K562 (cell line): ENCODE results near the gene ADGRD1. TPM values are rescaled to one million over a fixed set of nuclear protein-coding genes. Genes with fewer than 3 reads are reported as not detected.
A peak's percentile ranks its signal among the peaks of the same experiment; 100 is the strongest.

Experiments used
- ATAC-seq: fragments of 200-7000 bp; cut with Tn5 transposase; 3 replicates; pipeline ENCODE4 v1.9.1; 2020; ENCODE audit warnings: moderate library complexity
- BruUV-seq: library from RNA; stranded (reverse); fragments of 400-500 nt; replicated peaks from 2 replicates; lab custom pipeline; 2021; lab: Mats Ljungman, UMichigan
- CTCF ChIA-PET: fragments of 300-600 bp; formaldehyde crosslinking; extraction: SDS; loops from one replicate; lab custom pipeline; 2021; ENCODE audit warnings: low intra/inter-chr PET ratio; lab: Yijun Ruan, JAX
- POLR2A ChIA-PET: fragments of 300-600, 350-650 bp; sonication (Branson Sonifier 250); formaldehyde crosslinking; extraction: SDS; loops from one replicate; lab custom pipeline; 2021; ENCODE audit warnings: antibody characterized with exemption, inconsistent platforms; lab: Yijun Ruan, JAX
- DNase-seq, 4 experiments: peaks; one replicate each; pipeline versions ENCODE4 v3.0.0 to v3.0.0-alpha.2; 2011 to 2018; ENCODE audit warnings: low spot score in 3 of 4, mixed read lengths in 3 of 4; ENCODE audit errors: extremely low read depth in 1 of 4
- FAIRE-seq: peaks from 2 replicates; lab custom pipeline; 2011; peaks lifted over from hg19 to GRCh38; lab: Jason Lieb, UNC
- H2AFZ ChIP-seq: 2 replicates; pipeline ENCODE4 v1.6.0; 2011; ENCODE audit warnings: low read depth, low read length, control low read depth, inconsistent platforms
- H3K27ac ChIP-seq: fragments of 200-600 bp; 3 replicates; pipeline ENCODE4 v1.8.0; 2011; ENCODE audit warnings: low read depth, mild to moderate bottlenecking, control low read depth, inconsistent platforms, low read length, moderate library complexity, mixed read lengths; ENCODE audit errors: extremely low read depth
- H3K27me3 ChIP-seq, 2 experiments: fragments of 300-600 bp in 1 of 2; 2 replicates in 1 of 2; 3 replicates in 1 of 2; pipeline versions ENCODE4 v1.6.0 to v1.8.0; 2011; ENCODE audit warnings: inconsistent platforms in 2 of 2, low read length in 2 of 2, mild to moderate bottlenecking in 1 of 2, mixed read lengths in 1 of 2, moderate library complexity in 1 of 2; ENCODE audit not compliant: control insufficient read depth in 2 of 2, insufficient read depth in 2 of 2
- H3K36me3 ChIP-seq: fragments of 300-600 bp; 3 replicates; pipeline ENCODE4 v1.8.0; 2011; ENCODE audit warnings: mild to moderate bottlenecking, low read length, inconsistent platforms; ENCODE audit not compliant: control insufficient read depth, insufficient read depth
- H3K4me1 ChIP-seq, 2 experiments: fragments of 200-600 bp in 1 of 2; replicated peaks in 1 of 2; 2 replicates in 1 of 2; 3 replicates in 1 of 2; pipeline versions ENCODE4 v1.5.1 to v1.8.0; 2011; ENCODE audit warnings: inconsistent platforms in 2 of 2, low read length in 2 of 2, mild to moderate bottlenecking in 1 of 2, mixed read lengths in 1 of 2, moderate library complexity in 1 of 2; ENCODE audit not compliant: control insufficient read depth in 2 of 2, insufficient read depth in 2 of 2
- H3K4me2 ChIP-seq: 2 replicates; pipeline ENCODE4 v1.6.1; 2011; ENCODE audit warnings: low read length, control low read depth, inconsistent platforms, mixed read lengths; ENCODE audit not compliant: insufficient read depth
- H3K4me3 ChIP-seq: fragments of 200-600 bp; sonication (generic), shearing (Covaris generic); 2 replicates; pipeline ENCODE4 v1.5.1; 2016; ENCODE audit warnings: control low read depth, inconsistent platforms
- H3K79me2 ChIP-seq: fragments of 200-600 bp; 3 replicates; pipeline ENCODE4 v1.8.0; 2011; ENCODE audit warnings: low read length, inconsistent platforms; ENCODE audit not compliant: control insufficient read depth, insufficient read depth
- H3K9ac ChIP-seq, 2 experiments: 2 replicates each; pipeline versions ENCODE4 v1.6.0 to v1.6.1; 2011; ENCODE audit warnings: low read depth in 2 of 2, low read length in 2 of 2, control low read depth in 1 of 2, inconsistent platforms in 1 of 2, mild to moderate bottlenecking in 1 of 2, mixed read lengths in 1 of 2; ENCODE audit not compliant: insufficient read depth in 1 of 2
- H3K9me1 ChIP-seq: one replicate; pipeline ENCODE4 v1.6.0; 2011; ENCODE audit warnings: inconsistent platforms, mild to moderate bottlenecking, low read length, moderate library complexity; ENCODE audit not compliant: control insufficient read depth, insufficient read depth
- H3K9me3 ChIP-seq: replicated peaks from 2 replicates; pipeline ENCODE4 v1.5.1; 2011; ENCODE audit warnings: low read depth, low read length, inconsistent platforms; ENCODE audit not compliant: control insufficient read depth, insufficient read depth
- H4K20me1 ChIP-seq: replicated peaks from 2 replicates; pipeline ENCODE4 v1.6.1; 2011; ENCODE audit warnings: low read length, inconsistent platforms, mixed read lengths; ENCODE audit not compliant: control insufficient read depth, insufficient read depth
- BCL6 ChIP-seq: fragments of 250-450 bp; sonication (Bioruptor Pico); IDR thresholded peaks from 2 replicates; pipeline ENCODE4 v1.4.0; 2020
- HLTF ChIP-seq: fragments of 450-650 bp; IDR thresholded peaks from 2 replicates; pipeline ENCODE4 v1.6.1; 2016
- KDM5B ChIP-seq: fragments of 200-600 bp; sonication (generic); IDR thresholded peaks from 2 replicates; pipeline ENCODE4 v1.6.1; 2012; ENCODE audit warnings: low read depth, mild to moderate bottlenecking, moderate library complexity, low read length, control low read depth, inconsistent platforms; ENCODE audit not compliant: insufficient replicate concordance
- NCOA4 ChIP-seq: fragments of 450-650 bp; IDR thresholded peaks from 2 replicates; pipeline ENCODE4 v1.6.1; 2018; ENCODE audit warnings: mild to moderate bottlenecking; ENCODE audit not compliant: partially characterized antibody
- NFE2 ChIP-seq: IDR thresholded peaks from 2 replicates; pipeline ENCODE4 v1.6.1; 2014; ENCODE audit warnings: antibody characterized with exemption, low read depth
- POU5F1 ChIP-seq: fragments of 150-350 bp; IDR thresholded peaks from 2 replicates; pipeline ENCODE4 v1.6.1; 2014; ENCODE audit warnings: borderline replicate concordance, low read length, low read depth, mild to moderate bottlenecking; ENCODE audit not compliant: partially characterized antibody
- TAF9B ChIP-seq: fragments of 450-650 bp; IDR thresholded peaks from 2 replicates; pipeline ENCODE4 v1.6.1; 2018; ENCODE audit warnings: mild to moderate bottlenecking; ENCODE audit not compliant: partially characterized antibody
- ZBTB12 ChIP-seq: fragments of 250-450 bp; sonication (Bioruptor Pico); IDR thresholded peaks from 2 replicates; pipeline ENCODE4 v1.4.0; 2020
- ZNF311 ChIP-seq: fragments of 250-450 bp; sonication (Bioruptor Pico); IDR thresholded peaks from 2 replicates; pipeline ENCODE4 v1.4.0; 2020; ENCODE audit warnings: mild to moderate bottlenecking, moderate library complexity
- ZNF316 ChIP-seq: fragments of 450-650 bp; IDR thresholded peaks from 2 replicates; pipeline ENCODE4 v1.6.1; 2016
- ZSCAN29 ChIP-seq: fragments of 450-650 bp; IDR thresholded peaks from 2 replicates; pipeline ENCODE4 v1.6.1; 2017
- WGBS: fragments of 100-300 bp; shearing (Covaris generic); methylation state at CpG from one replicate; pipeline ENCODE4 v1.1.6; 2016; ENCODE audit warnings: low coverage, mixed read lengths; ENCODE audit not compliant: insufficient coverage; ENCODE audit errors: missing lambda C conversion rate; 5-methylcytosine and 5-hydroxymethylcytosine counted together
- in situ Hi-C: fragments of 300-500 bp; cut with MboI; formaldehyde crosslinking; loops from 4 replicates; pipeline ENCODE4 v1.15.0; 2018; ENCODE audit warnings: inconsistent platforms, mixed read lengths
- intact Hi-C: fragments of 100-400 bp; cut with micrococcal nuclease; formaldehyde crosslinking; loops from 2 replicates; pipeline ENCODE4 v1.14.2; 2022
- polyA plus RNA-seq, 8 experiments: library from polyadenylated mRNA; depleted of rRNA in 4 of 8; stranded (reverse) in 5 of 8; unstranded in 3 of 8; fragments of >200 nt; fragmentation: Nextera tagmentation in 2 of 8; fragmentation: Illumina TruSeq in 1 of 8; extraction: Ambion mirVana in 2 of 8; extraction: Trizol in 1 of 8; gene quantifications; 2 replicates each; pipeline versions ENCODE4 v1.2.1 to v1.2.3, GENCODE V29; 2011 to 2014; ENCODE audit warnings: inconsistent platforms in 1 of 8, missing spikeins in 1 of 8
- total RNA-seq, 7 experiments: library from RNA; depleted of rRNA in 6 of 7; stranded (reverse); fragments of >200 nt in 6 of 7; fragmentation: Illumina TruSeq in 2 of 7; extraction: Trizol in 2 of 7; gene quantifications; 2 replicates each; pipeline versions ENCODE4 v1.2.1 to v1.2.3, GENCODE V29; 2011 to 2021; ENCODE audit warnings: low replicate concordance in 1 of 7

The ADGRD1 gene
- total and polyA plus RNA-seq, 9 of the 15 experiments (the other 6 are each of a cell fraction or from before 2014, with no cell fraction given) = 1.7 to 11.7 (median 3.3) TPM

- in situ Hi-C loops = no loop called here
- H3K9me1 ChIP-seq = no peaks in the 10 kb centered on the region
- H4K20me1 ChIP-seq = no peaks in the 10 kb centered on the region
- no peak overlapping the region; a peak in 1 of 4 replicates for H3K9ac ChIP-seq
- WGBS = 17% methylated on average over 25 of the region's 25 CpGs
- H3K36me3 ChIP-seq = no peaks in the 10 kb centered on the region
- no TSS peak for BruUV-seq
- H3K27me3 ChIP-seq = peaks cover 3 to 14% of the 10 kb centered on the region in 2 experiments; a peak in 1 of 5 replicates
- intact Hi-C loops = no loop called here
- no peaks in the 10 kb centered on the region; a peak in 2 of 5 replicates for H3K4me1 ChIP-seq
- no peak overlapping the region for H3K27ac ChIP-seq
- TF ChIP-seq ZNF316 (0 out of 2 replicates have a peak, but pooled peaks have one; percentile 26), NFE2 (no peak)
- CTCF ChIA-PET = no interaction called here
- POLR2A ChIA-PET = interaction anchor here (1.2 kb wide), 1 partner anchor 36 kb away, joined by 3 read pairs; no protein-coding TSS in a partner anchor
- ATAC-seq (no peak), DNase-seq (no peak), FAIRE-seq (no peak)
- H3K9me3 ChIP-seq = no peaks in the 10 kb centered on the region
- H2AFZ ChIP-seq = no peak overlapping the region
- no peak overlapping the region for H3K4me3 ChIP-seq
- H3K79me2 ChIP-seq = no peaks in the 10 kb centered on the region
- no peak overlapping the region for H3K4me2 ChIP-seq
These were observed 123.4 kb downstream of the ADGRD1 start for GRCh38 chr12:131076791-131077747.

GRCh38 chr12:131077931-131078391, 124.3 kb downstream of the ADGRD1 start:
- Histone ChIP-seq H3K4me1 (no peaks in the 10 kb centered on the region; a peak in 2 of 5 replicates), H3K9me1 (no peaks in the 10 kb centered on the region), H4K20me1 (no peaks in the 10 kb centered on the region), H3K9me3 (no peaks in the 10 kb centered on the region), H3K4me2 (no peak overlapping the region), H3K27ac (no peak overlapping the region), H2AFZ (no peak overlapping the region), H3K27me3 (peaks cover 3 to 17% of the 10 kb centered on the region in 2 experiments; a peak in 1 of 5 replicates), H3K4me3 (no peak overlapping the region)
- DNase-seq (no peak), ATAC-seq (no peak), FAIRE-seq (no peak)
- 13% methylated on average over 11 of the region's 11 CpGs for WGBS
- in situ Hi-C loops = no loop called here
- no peak for TF ChIP-seq ZBTB12 (CRISPR knock-in tag)
- no peak for TF ChIP-seq ZNF311 (CRISPR knock-in tag)
- no peak for TF ChIP-seq HLTF
- TF ChIP-seq POU5F1 = no peak
- no peak for TF ChIP-seq NCOA4
- no peak for TF ChIP-seq KDM5B
- no peak for TF ChIP-seq TAF9B
- no peak for TF ChIP-seq ZNF316
- TF ChIP-seq BCL6 (CRISPR knock-in tag) = no peak
- no peak for TF ChIP-seq ZSCAN29
- TF ChIP-seq, all 486 proteins: peak for 0
- no peak overlapping the region for H3K9ac ChIP-seq
- no peaks in the 10 kb centered on the region for H3K36me3 ChIP-seq
- POLR2A ChIA-PET = interaction anchor here (0.6 to 0.7 kb wide), 2 partner anchors 57 to 297 kb away, joined by 3 to 5 read pairs; no protein-coding TSS in a partner anchor
- intact Hi-C loops = no loop called here
- no peaks in the 10 kb centered on the region for H3K79me2 ChIP-seq
- CTCF ChIA-PET = no interaction called here
- no TSS peak for BruUV-seq
